HEK293 (cell line): ENCODE data around the gene LRP3.

Experiments
- CTCF ChIP-seq: fragments of 450-650 bp; formaldehyde crosslinking; IDR thresholded peaks from 2 replicates; pipeline ENCODE4 v1.5.1; 2016; ENCODE audit warnings: missing biosample characterization, missing genetic modification characterization
- ZNF677 ChIP-seq: fragments of 450-650 bp; IDR thresholded peaks from 2 replicates; pipeline ENCODE4 v1.5.0; 2018; ENCODE audit warnings: missing biosample characterization, mild to moderate bottlenecking, missing genetic modification characterization, moderate library complexity

- TF ChIP-seq CTCF = no peak
- TF ChIP-seq ZNF677 (tag by site-specific recombination) = no peak
These were observed 22.8 kb upstream of the LRP3 start for GRCh38 chr19:33171222-33171795.
